HepG2 (cell line): ENCODE data around the gene FGA. TPM values are rescaled to one million over a fixed set of nuclear protein-coding genes. Genes with fewer than 3 reads are reported as not detected.

Source experiments
- ATRX ChIP-seq: sonication (generic); formaldehyde crosslinking; IDR thresholded peaks from 2 replicates; pipeline ENCODE4 v1.4.0; 2020; ENCODE audit warnings: missing genetic modification reagents, borderline replicate concordance
- DR1 ChIP-seq: sonication (generic); formaldehyde crosslinking; IDR thresholded peaks from 2 replicates; pipeline ENCODE4 v1.8.0; 2021; ENCODE audit warnings: mild to moderate bottlenecking, missing genetic modification reagents, inconsistent platforms
- HIVEP1 ChIP-seq: sonication (generic); formaldehyde crosslinking; IDR thresholded peaks from 2 replicates; pipeline ENCODE4 v1.4.0; 2020; ENCODE audit warnings: mild to moderate bottlenecking, missing genetic modification reagents
- IRF2 ChIP-seq: IDR thresholded peaks from 2 replicates; pipeline ENCODE4 v1.6.1; 2018; ENCODE audit warnings: missing genetic modification reagents, missing compliant biosample characterization
- MEIS2 ChIP-seq: sonication (generic); formaldehyde crosslinking; IDR thresholded peaks from 2 replicates; pipeline ENCODE4 v1.9.0; 2021; ENCODE audit warnings: mild to moderate bottlenecking, missing genetic modification reagents
- NFKB2 ChIP-seq: sonication (generic); formaldehyde crosslinking; IDR thresholded peaks from 2 replicates; pipeline ENCODE4 v1.4.0; 2020; ENCODE audit warnings: missing genetic modification reagents, borderline replicate concordance
- NFYC ChIP-seq: IDR thresholded peaks from 2 replicates; pipeline ENCODE4 v1.6.1; 2016; ENCODE audit warnings: missing genetic modification reagents, missing compliant biosample characterization
- RBFOX2 ChIP-seq: fragments of 200-400 bp; formaldehyde crosslinking; IDR thresholded peaks from 2 replicates; pipeline ENCODE4 v1.6.1; 2017; ENCODE audit warnings: low read depth, mild to moderate bottlenecking, low read length
- ZBTB37 ChIP-seq: sonication (generic); formaldehyde crosslinking; IDR thresholded peaks from 2 replicates; pipeline ENCODE4 v1.4.0; 2020; ENCODE audit warnings: mild to moderate bottlenecking, missing genetic modification reagents
- ZFP62 ChIP-seq: sonication (generic); formaldehyde crosslinking; IDR thresholded peaks from 2 replicates; pipeline ENCODE4 v1.4.0; 2020; ENCODE audit warnings: missing genetic modification reagents
- ZFP90 ChIP-seq: sonication (generic); formaldehyde crosslinking; IDR thresholded peaks from 2 replicates; pipeline ENCODE4 v1.8.0; 2022; ENCODE audit warnings: missing genetic modification reagents, mild to moderate bottlenecking, inconsistent platforms, borderline replicate concordance
- ZNF460 ChIP-seq: sonication (generic); formaldehyde crosslinking; IDR thresholded peaks from 2 replicates; pipeline ENCODE4 v1.5.1; 2020; ENCODE audit warnings: missing genetic modification reagents, mild to moderate bottlenecking, borderline replicate concordance
- ZNF709 ChIP-seq: sonication (generic); formaldehyde crosslinking; IDR thresholded peaks from 2 replicates; pipeline ENCODE4 v1.5.0; 2020; ENCODE audit warnings: mild to moderate bottlenecking, missing genetic modification reagents
- ZNF784 ChIP-seq: sonication (generic); formaldehyde crosslinking; IDR thresholded peaks from 2 replicates; pipeline ENCODE4 v1.5.1; 2020; ENCODE audit warnings: missing genetic modification reagents, mild to moderate bottlenecking, borderline replicate concordance
- ZSCAN21 ChIP-seq: sonication (generic); formaldehyde crosslinking; IDR thresholded peaks from 2 replicates; pipeline ENCODE4 v1.8.0; 2022; ENCODE audit warnings: mild to moderate bottlenecking, missing genetic modification reagents, moderate library complexity, borderline replicate concordance
- polyA plus RNA-seq, 8 experiments: library from polyadenylated mRNA; depleted of rRNA in 3 of 8; stranded (reverse) in 7 of 8; unstranded in 1 of 8; fragments of >200 nt; fragmentation: Illumina TruSeq in 4 of 8; extraction: Trizol in 4 of 8; gene quantifications; 2 replicates each; pipeline versions ENCODE4 v1.2.1 to v1.2.3, GENCODE V29; 2011 to 2016; ENCODE audit warnings: low read depth in 4 of 8, missing spikeins in 1 of 8, mixed read lengths in 1 of 8; ENCODE audit not compliant: insufficient read depth in 1 of 8
- total RNA-seq, 5 experiments: library from RNA; depleted of rRNA; stranded (reverse); fragments of >200 nt; fragmentation: Illumina TruSeq; extraction: Trizol; gene quantifications; 2 replicates each; pipeline ENCODE4 v1.2.3, GENCODE V29; 2016; ENCODE audit warnings: low read depth in 1 of 5
- TF ChIP-seq, protein P1 (sequence below): IDR thresholded peaks from 2 replicates; pipeline ENCODE4 v1.6.1; 2016; ENCODE audit warnings: low read depth
- TF ChIP-seq, protein P2 (sequence below): sonication (generic); formaldehyde crosslinking; IDR thresholded peaks from 2 replicates; pipeline ENCODE4 v1.5.1; 2020; ENCODE audit warnings: mild to moderate bottlenecking, missing genetic modification reagents, borderline replicate concordance

Gene FGA
- total and polyA plus RNA-seq, 2 of the 13 experiments (the other 11 are each of a cell fraction or from before 2014, with no cell fraction given), result 640 to 1,523 TPM

DNA sequence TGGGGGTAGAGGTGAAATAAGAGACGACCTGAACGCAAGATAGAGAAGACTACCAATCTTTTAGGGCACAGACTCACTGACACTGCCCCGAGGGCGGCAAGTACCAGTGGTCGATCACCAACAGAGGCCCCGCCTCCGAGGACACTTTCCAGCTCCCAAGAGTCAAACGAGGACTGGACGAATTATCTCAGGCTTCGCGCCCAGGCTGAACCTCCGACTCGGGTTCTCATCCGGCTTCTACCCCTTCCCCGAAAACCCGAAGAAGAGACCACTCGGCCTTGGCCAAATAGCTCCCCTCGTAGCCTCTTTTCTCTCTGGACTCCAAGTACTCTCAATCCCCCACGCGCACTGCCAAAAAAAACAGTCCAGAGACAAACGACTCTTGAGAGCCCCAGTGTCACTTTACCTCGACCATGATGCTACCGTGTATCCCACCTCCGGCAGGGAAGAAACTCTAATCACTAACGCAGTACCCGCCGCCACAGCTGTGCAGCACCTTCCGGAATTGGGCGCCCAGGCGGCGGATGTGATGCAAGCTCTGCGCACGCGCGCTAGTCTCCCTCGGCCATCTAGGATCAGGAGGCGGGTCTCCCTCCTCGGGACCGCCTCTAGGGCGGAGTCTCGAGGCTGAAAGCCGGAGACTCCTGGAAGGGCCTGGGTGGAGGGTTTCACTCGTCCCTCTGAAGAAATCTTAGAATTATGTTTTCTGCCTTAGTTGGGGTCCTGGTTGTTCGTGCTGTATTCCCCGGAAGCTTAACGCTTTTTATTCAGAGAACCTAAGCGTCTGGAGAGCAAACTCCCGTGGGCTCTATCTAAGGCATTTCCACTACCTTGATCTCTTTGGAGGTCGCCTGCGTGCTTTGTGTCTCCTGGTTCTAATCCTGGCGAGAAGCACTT lies 40.4 kb downstream of the FGA start, which contains the start of gene PLRG1 (continued):
- TF ChIP-seq, protein P1, sequence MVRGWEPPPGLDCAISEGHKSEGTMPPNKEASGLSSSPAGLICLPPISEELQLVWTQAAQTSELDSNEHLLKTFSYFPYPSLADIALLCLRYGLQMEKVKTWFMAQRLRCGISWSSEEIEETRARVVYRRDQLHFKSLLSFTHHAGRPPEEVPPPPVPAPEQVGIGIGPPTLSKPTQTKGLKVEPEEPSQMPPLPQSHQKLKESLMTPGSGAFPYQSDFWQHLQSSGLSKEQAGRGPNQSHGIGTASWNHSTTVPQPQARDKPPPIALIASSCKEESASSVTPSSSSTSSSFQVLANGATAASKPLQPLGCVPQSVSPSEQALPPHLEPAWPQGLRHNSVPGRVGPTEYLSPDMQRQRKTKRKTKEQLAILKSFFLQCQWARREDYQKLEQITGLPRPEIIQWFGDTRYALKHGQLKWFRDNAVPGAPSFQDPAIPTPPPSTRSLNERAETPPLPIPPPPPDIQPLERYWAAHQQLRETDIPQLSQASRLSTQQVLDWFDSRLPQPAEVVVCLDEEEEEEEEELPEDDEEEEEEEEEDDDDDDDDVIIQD (CRISPR knock-in tag), result 0 out of 2 replicates have a peak, but pooled peaks have one; percentile 52
- TF ChIP-seq DR1 (CRISPR knock-in tag) (peak; percentile 41; the same call in 1 of the 2 replicates), MEIS2 (CRISPR knock-in tag) (no peak), NFYC (CRISPR knock-in tag) (no peak), ZBTB37 (CRISPR knock-in tag) (0 out of 2 replicates have a peak, but pooled peaks have one; percentile 49), ZNF709 (peak; percentile 58; the same call in 1 of the 2 replicates), NFKB2 (CRISPR knock-in tag) (no peak), ZSCAN21 (CRISPR knock-in tag) (peak; percentile 12; the same call in 1 of the 2 replicates), ZNF460 (CRISPR knock-in tag) (no peak), ZNF784 (CRISPR knock-in tag) (no peak), RBFOX2 (peak; percentile 74), ZFP62 (CRISPR knock-in tag) (no peak), ZFP90 (CRISPR knock-in tag) (0 out of 2 replicates have a peak, but pooled peaks have one; percentile 19), ATRX (CRISPR knock-in tag) (no peak), HIVEP1 (CRISPR knock-in tag) (0 out of 2 replicates have a peak, but pooled peaks have one; percentile 58), IRF2 (peak; percentile 70)
- TF ChIP-seq, protein P2, sequence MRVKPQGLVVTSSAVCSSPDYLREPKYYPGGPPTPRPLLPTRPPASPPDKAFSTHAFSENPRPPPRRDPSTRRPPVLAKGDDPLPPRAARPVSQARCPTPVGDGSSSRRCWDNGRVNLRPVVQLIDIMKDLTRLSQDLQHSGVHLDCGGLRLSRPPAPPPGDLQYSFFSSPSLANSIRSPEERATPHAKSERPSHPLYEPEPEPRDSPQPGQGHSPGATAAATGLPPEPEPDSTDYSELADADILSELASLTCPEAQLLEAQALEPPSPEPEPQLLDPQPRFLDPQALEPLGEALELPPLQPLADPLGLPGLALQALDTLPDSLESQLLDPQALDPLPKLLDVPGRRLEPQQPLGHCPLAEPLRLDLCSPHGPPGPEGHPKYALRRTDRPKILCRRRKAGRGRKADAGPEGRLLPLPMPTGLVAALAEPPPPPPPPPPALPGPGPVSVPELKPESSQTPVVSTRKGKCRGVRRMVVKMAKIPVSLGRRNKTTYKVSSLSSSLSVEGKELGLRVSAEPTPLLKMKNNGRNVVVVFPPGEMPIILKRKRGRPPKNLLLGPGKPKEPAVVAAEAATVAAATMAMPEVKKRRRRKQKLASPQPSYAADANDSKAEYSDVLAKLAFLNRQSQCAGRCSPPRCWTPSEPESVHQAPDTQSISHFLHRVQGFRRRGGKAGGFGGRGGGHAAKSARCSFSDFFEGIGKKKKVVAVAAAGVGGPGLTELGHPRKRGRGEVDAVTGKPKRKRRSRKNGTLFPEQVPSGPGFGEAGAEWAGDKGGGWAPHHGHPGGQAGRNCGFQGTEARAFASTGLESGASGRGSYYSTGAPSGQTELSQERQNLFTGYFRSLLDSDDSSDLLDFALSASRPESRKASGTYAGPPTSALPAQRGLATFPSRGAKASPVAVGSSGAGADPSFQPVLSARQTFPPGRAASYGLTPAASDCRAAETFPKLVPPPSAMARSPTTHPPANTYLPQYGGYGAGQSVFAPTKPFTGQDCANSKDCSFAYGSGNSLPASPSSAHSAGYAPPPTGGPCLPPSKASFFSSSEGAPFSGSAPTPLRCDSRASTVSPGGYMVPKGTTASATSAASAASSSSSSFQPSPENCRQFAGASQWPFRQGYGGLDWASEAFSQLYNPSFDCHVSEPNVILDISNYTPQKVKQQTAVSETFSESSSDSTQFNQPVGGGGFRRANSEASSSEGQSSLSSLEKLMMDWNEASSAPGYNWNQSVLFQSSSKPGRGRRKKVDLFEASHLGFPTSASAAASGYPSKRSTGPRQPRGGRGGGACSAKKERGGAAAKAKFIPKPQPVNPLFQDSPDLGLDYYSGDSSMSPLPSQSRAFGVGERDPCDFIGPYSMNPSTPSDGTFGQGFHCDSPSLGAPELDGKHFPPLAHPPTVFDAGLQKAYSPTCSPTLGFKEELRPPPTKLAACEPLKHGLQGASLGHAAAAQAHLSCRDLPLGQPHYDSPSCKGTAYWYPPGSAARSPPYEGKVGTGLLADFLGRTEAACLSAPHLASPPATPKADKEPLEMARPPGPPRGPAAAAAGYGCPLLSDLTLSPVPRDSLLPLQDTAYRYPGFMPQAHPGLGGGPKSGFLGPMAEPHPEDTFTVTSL, result 0 out of 2 replicates have a peak, but pooled peaks have one; percentile 18
